Gastrocnemius medialis (tissue), 4 donors: ENCODE data around the gene CPLX3.

Source experiments
- POLR2A ChIP-seq, 2 donors: fragments of 450-650 bp; IDR thresholded peaks; one replicate each; pipeline ENCODE4 v1.6.1; 2017; ENCODE audit warnings: antibody characterized with exemption in 2 of 2, mild to moderate bottlenecking in 2 of 2, moderate library complexity in 2 of 2
- TF ChIP-seq, protein P1 (sequence below), 5 experiments: fragments of 450-650 bp in 3 of 5; fragments of 200-600 bp in 2 of 5; sonication (generic) in 2 of 5; IDR thresholded peaks in 4 of 5; conservative IDR thresholded peaks in 1 of 5; 1 replicate in 4 of 5; 2 replicates in 1 of 5; pipeline ENCODE4 v1.5.1; 2016 to 2019; ENCODE audit warnings: antibody characterized with exemption in 5 of 5, mild to moderate bottlenecking in 3 of 5, moderate library complexity in 3 of 5

DNA sequence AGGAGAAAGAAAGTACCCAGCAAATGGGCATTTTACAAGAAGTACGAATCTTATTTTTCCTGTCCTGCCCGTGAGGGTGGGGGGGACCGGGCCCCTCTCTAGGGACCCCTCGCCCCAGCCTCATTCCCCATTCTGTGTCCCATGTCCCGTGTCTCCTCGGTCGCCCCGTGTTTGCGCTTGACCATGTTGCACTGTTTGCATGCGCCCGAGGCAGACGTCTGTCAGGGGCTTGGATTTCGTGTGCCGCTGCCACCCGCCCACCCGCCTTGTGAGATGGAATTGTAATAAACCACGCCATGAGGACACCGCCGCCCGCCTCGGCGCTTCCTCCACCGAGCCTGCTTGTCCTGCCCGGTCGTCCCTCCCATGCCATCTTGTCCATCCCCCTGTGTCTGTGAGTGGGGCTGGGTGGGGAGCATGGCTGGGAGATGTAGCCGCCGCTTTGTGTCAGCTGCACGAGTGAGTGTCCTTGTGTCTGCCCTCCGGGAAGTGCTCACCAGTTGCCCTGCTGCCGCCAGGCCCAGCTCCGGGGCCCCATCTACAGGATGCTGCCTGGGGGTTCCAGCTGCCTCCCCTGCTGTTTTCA lies 23.5 kb upstream of the CPLX3 start:
- no peak for TF ChIP-seq POLR2A (IDR thresholded peaks at IDR 0.05)
- TF ChIP-seq, protein P1, sequence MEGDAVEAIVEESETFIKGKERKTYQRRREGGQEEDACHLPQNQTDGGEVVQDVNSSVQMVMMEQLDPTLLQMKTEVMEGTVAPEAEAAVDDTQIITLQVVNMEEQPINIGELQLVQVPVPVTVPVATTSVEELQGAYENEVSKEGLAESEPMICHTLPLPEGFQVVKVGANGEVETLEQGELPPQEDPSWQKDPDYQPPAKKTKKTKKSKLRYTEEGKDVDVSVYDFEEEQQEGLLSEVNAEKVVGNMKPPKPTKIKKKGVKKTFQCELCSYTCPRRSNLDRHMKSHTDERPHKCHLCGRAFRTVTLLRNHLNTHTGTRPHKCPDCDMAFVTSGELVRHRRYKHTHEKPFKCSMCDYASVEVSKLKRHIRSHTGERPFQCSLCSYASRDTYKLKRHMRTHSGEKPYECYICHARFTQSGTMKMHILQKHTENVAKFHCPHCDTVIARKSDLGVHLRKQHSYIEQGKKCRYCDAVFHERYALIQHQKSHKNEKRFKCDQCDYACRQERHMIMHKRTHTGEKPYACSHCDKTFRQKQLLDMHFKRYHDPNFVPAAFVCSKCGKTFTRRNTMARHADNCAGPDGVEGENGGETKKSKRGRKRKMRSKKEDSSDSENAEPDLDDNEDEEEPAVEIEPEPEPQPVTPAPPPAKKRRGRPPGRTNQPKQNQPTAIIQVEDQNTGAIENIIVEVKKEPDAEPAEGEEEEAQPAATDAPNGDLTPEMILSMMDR (IDR thresholded peaks at IDR 0.05 in 4 of 5, conservative IDR thresholded peaks at IDR 0.05 in 1 of 5): no peak
